AG04450 (cell line): ENCODE measurements around the gene CDH2. TPM values are rescaled to one million over a fixed set of nuclear protein-coding genes. Genes with fewer than 3 reads are reported as not detected.

Source experiments
- CTCF ChIA-PET: fragments of 300-600, 350-600 bp; formaldehyde crosslinking; extraction: SDS; loops from one replicate; lab custom pipeline; 2022; ENCODE audit warnings: antibody characterized with exemption, inconsistent platforms; lab: Charles Lee
- POLR2A ChIA-PET: fragments of 350-600 bp; formaldehyde crosslinking; extraction: SDS; loops from one replicate; lab custom pipeline; 2021; ENCODE audit warnings: antibody characterized with exemption, inconsistent platforms; lab: Yijun Ruan, JAX
- DNase-seq: peaks from one replicate; pipeline ENCODE4 v3.0.0-alpha.2; 2011; ENCODE audit warnings: low read depth, low spot score
- H3K27ac ChIP-seq: one replicate; pipeline ENCODE4 v1.5.1; 2012; ENCODE audit warnings: low read depth, low read length, control low read depth
- H3K27me3 ChIP-seq: one replicate; pipeline ENCODE4 v1.6.0; 2012; ENCODE audit warnings: low read length; ENCODE audit not compliant: control insufficient read depth, insufficient read depth
- H3K4me3 ChIP-seq: 2 replicates; pipeline ENCODE4 v1.5.1; 2011; ENCODE audit warnings: mild to moderate bottlenecking, low read depth, low read length, control low read depth
- H3K9me3 ChIP-seq: 2 replicates; pipeline ENCODE4 v1.5.1; 2012; ENCODE audit warnings: low read length; ENCODE audit not compliant: control insufficient read depth, insufficient read depth
- CTCF ChIP-seq: IDR thresholded peaks from 2 replicates; pipeline ENCODE4 v1.5.1; 2011; ENCODE audit warnings: low read depth, low read length, control low read depth, inconsistent platforms
- polyA plus RNA-seq: library from polyadenylated mRNA; depleted of rRNA; stranded (reverse); fragments of >200 nt; gene quantifications from 2 replicates; pipeline ENCODE4 v1.2.3, GENCODE V29; 2011

The CDH2 gene
- polyA plus RNA-seq, 1 experiment = 45.9 TPM

- no peak for TF ChIP-seq CTCF
- no peak overlapping the region for H3K27ac ChIP-seq
- H3K9me3 ChIP-seq = no peaks in the 10 kb centered on the region
- no peak for DNase-seq
- no peak overlapping the region for H3K4me3 ChIP-seq
- no peaks in the 10 kb centered on the region for H3K27me3 ChIP-seq
- POLR2A ChIA-PET = no interaction called here
- CTCF ChIA-PET = no interaction called here
These were observed 158.6 kb downstream of the CDH2 start for GRCh38 chr18:28018351-28018750.

- POLR2A ChIA-PET = no interaction called here
- Histone ChIP-seq H3K4me3 (no peak overlapping the region), H3K9me3 (no peaks in the 10 kb centered on the region), H3K27me3 (no peaks in the 10 kb centered on the region), H3K27ac (no peak overlapping the region)
- TF ChIP-seq CTCF = no peak
- CTCF ChIA-PET = no interaction called here
- DNase-seq = no peak
These were observed 161.3 kb downstream of the CDH2 start for GRCh38 chr18:28015671-28016070.

- H3K4me3 ChIP-seq = no peak overlapping the region
- no peak overlapping the region for H3K27ac ChIP-seq
- peak; percentile 1 for DNase-seq
- ChIA-PET POLR2A (no interaction called here), CTCF (interaction anchor here (0.6 to 1.5 kb wide), 8 partner anchors 9 to 177 kb away, joined by 3 to 7 read pairs (median 4); no protein-coding TSS in a partner anchor)
- no peaks in the 10 kb centered on the region for H3K27me3 ChIP-seq
- TF ChIP-seq CTCF = peak; percentile 68
- H3K9me3 ChIP-seq = no peaks in the 10 kb centered on the region
These were observed 163.9 kb downstream of the CDH2 start for GRCh38 chr18:28013066-28013465.

- CTCF ChIA-PET = no interaction called here
- Histone ChIP-seq H3K27me3 (no peaks in the 10 kb centered on the region), H3K9me3 (no peaks in the 10 kb centered on the region), H3K4me3 (no peak overlapping the region), H3K27ac (no peak overlapping the region)
- DNase-seq = no peak
- no peak for TF ChIP-seq CTCF
- POLR2A ChIA-PET = no interaction called here
These were observed 164.6 kb downstream of the CDH2 start for GRCh38 chr18:28012336-28012735.

GRCh38 chr18:28009589-28009988 lies 167.3 kb downstream of the CDH2 start:
- Histone ChIP-seq H3K9me3 (no peaks in the 10 kb centered on the region), H3K27me3 (no peaks in the 10 kb centered on the region), H3K4me3 (no peak overlapping the region), H3K27ac (no peak overlapping the region)
- TF ChIP-seq CTCF = no peak
- CTCF ChIA-PET = interaction anchor here (0.7 kb wide), 1 partner anchor 175 kb away, joined by 3 read pairs; no protein-coding TSS in a partner anchor
- POLR2A ChIA-PET = no interaction called here
- no peak for DNase-seq
